Measurements from ENCODE around the gene ASIC3. TPM values are rescaled to one million over a fixed set of nuclear protein-coding genes. Genes with fewer than 3 reads are reported as not detected.
A peak's percentile ranks its signal among the peaks of the same experiment; 100 is the strongest.

Gene ASIC3
- total RNA-seq, 3 donors from 2014 or later, result 1.2 to 6.5 (median 3.4) TPM

DNA sequence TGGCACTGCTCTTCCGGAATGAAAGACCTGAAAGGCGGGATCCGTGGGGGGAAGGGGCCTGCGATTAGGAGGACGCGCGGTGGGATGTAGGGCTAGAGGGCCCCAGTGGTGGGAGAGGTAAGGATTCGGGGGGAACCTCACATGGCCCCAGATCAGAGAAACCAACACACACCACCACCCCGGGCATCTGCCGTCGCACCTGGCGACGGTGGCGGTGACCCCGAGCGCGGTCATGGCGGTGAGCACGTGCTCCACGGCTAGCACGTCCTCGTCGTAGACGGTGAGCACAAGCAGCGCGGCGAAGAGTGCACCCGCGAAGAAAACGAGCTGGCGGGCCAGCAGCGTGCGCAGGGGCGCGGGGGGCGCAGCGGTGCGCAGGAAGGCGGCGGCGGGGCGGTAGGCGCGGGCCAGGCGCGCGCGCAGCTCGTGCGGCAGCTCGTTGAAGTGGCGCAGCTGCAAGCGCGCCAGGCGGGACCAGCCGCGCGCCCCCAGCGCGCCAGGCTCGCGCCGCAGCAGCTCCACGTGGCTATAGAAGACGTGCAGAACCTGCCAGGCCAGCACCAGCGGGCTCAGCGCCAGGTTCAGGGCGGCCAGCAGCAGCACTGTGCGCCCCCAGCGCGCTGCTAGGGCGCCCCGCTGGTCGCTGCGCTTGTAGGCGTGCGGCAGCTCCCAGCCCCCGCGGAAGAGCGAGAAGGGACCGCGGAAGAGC is 29.8 kb upstream of the ASIC3 start:
- no peak for TF ChIP-seq CTCF (IDR thresholded peaks at IDR 0.05)
- Histone ChIP-seq H3K4me1 (ENCODE audit: low read depth) (peaks cover 13% of the 10 kb centered on the region), H3K36me3 (ENCODE audit: low read depth) (no peaks in the 10 kb centered on the region), H3K4me3 (no peak overlapping the region), H3K9me3 (no peaks in the 10 kb centered on the region)
- intact Hi-C loops (cut with DNase I, micrococcal nuclease), result no loop called here
- ATAC-seq (peak; percentile 32), DNase-seq (no peak)

DNA sequence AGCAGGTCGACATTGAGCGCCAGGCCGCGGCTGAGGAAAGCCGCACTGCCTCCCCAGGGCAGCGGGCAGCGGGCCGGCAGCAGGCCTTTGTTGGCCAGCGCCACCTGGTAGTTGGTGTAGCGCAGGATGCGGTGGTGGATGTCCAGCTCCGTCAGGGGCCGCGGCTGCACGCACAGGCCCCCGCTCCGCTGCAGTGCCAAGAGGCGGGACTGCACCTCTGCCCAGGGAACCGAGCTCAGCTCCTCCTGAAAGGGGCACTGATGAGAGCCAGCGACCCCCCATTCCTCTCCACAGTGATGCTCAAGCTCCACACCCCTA is 29.2 kb upstream of the ASIC3 start:
- H3K36me3 ChIP-seq (ENCODE audit: low read depth), result no peaks in the 10 kb centered on the region
- DNase-seq, result no peak
- no peak overlapping the region for H3K4me3 ChIP-seq
- H3K9me3 ChIP-seq, result no peaks in the 10 kb centered on the region
- H3K4me1 ChIP-seq (ENCODE audit: low read depth), result peaks cover 13% of the 10 kb centered on the region
- no peak for TF ChIP-seq CTCF (IDR thresholded peaks at IDR 0.05)
- intact Hi-C loops (cut with DNase I, micrococcal nuclease), result no loop called here
- ATAC-seq, result peak; percentile 1

DNA sequence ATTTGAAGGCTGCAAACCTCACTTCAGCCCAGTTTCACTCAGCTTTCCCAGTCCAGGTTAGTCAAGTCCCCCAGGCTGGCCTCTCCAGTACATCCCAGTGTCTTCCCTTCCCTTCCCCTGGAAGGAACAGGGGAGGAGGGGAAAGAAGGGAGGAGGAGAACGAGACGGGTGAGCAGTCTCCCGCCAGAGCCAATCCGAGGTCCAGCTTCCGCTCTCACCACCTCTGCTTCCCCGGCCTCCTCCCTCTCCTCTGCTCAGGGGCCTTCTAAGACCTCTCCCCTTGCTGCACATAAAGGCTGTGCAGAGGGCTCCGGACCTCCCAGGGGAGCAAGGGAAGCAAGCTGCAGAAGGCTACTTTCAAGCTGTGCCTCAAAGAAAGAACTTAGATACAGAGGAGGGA is 28.1 kb upstream of the ASIC3 start:
- intact Hi-C loops (cut with DNase I, micrococcal nuclease), result no loop called here
- H3K9me3 ChIP-seq, result no peaks in the 10 kb centered on the region
- H3K4me3 ChIP-seq, result no peak overlapping the region
- H3K4me1 ChIP-seq (ENCODE audit: low read depth), result peaks cover 13% of the 10 kb centered on the region
- no peak for TF ChIP-seq CTCF (IDR thresholded peaks at IDR 0.05)
- DNase-seq, result no peak
- no peaks in the 10 kb centered on the region for H3K36me3 ChIP-seq (ENCODE audit: low read depth)
- ATAC-seq, result no peak

- intact Hi-C loops (cut with DNase I, micrococcal nuclease), result no loop called here
- Histone ChIP-seq H3K4me1 (ENCODE audit: low read depth) (peaks cover 17% of the 10 kb centered on the region), H3K4me3 (no peak overlapping the region), H3K9me3 (no peaks in the 10 kb centered on the region), H3K36me3 (ENCODE audit: low read depth) (no peaks in the 10 kb centered on the region)
- DNase-seq (no peak), ATAC-seq (no peak)
- no peak for TF ChIP-seq CTCF (IDR thresholded peaks at IDR 0.05)
Measured at GRCh38 chr7:151023232-151023631, 25.1 kb upstream of the ASIC3 start.

- intact Hi-C loops (cut with DNase I, micrococcal nuclease), result no loop called here
- no peak for ATAC-seq
- Histone ChIP-seq H3K4me3 (no peak within 1 kb of the TSS), H3K9me3 (no peaks in the 10 kb centered on the region), H3K36me3 (ENCODE audit: low read depth) (no peaks in the 10 kb centered on the region), H3K4me1 (ENCODE audit: low read depth) (peaks cover 16% of the 10 kb centered on the region)
- TF ChIP-seq CTCF (IDR thresholded peaks at IDR 0.05), result no peak
- no peak for DNase-seq
Measured at GRCh38 chr7:151024435-151025056, 23.8 kb upstream of the ASIC3 start, which contains the start of gene ATG9B. TSS of gene ATG9B (minus strand) at chr7:151024494. CDS start at chr7:151024423, 71 bp downstream.

Data from mucosa of descending colon (tissue), 3 donors.